Hepatocyte (in vitro differentiated cells): ENCODE measurements around the gene GPR78. TPM values are rescaled to one million over a fixed set of nuclear protein-coding genes. Genes with fewer than 3 reads are reported as not detected.

Experiments used
- DNase-seq: peaks from one replicate; pipeline ENCODE4 v3.0.0-alpha.2; 2016; ENCODE audit warnings: low spot score
- H2AFZ ChIP-seq: fragments of 200-600 bp; sonication (generic); 2 replicates; pipeline ENCODE4 v1.6.0; 2016; ENCODE audit warnings: antibody characterized with exemption, mild to moderate bottlenecking
- H3K27ac ChIP-seq: fragments of 200-600 bp; sonication (generic); 2 replicates; pipeline ENCODE4 v1.5.1; 2016; ENCODE audit warnings: mild to moderate bottlenecking
- H3K27me3 ChIP-seq: fragments of 200-600 bp; sonication (generic); 2 replicates; pipeline ENCODE4 v1.6.1; 2016
- H3K36me3 ChIP-seq: fragments of 200-600 bp; sonication (generic); replicated peaks from 2 replicates; pipeline ENCODE4 v1.5.1; 2016; ENCODE audit warnings: low read depth; ENCODE audit not compliant: insufficient read depth
- H3K4me1 ChIP-seq: fragments of 200-600 bp; sonication (generic); 2 replicates; pipeline ENCODE4 v1.5.1; 2016; ENCODE audit warnings: mild to moderate bottlenecking, moderate library complexity; ENCODE audit not compliant: insufficient read depth
- H3K4me2 ChIP-seq: fragments of 200-600 bp; sonication (generic); 2 replicates; pipeline ENCODE4 v1.6.0; 2016
- H3K4me3 ChIP-seq: fragments of 200-600 bp; sonication (generic); 2 replicates; pipeline ENCODE4 v1.5.1; 2016; ENCODE audit warnings: mild to moderate bottlenecking
- H3K79me2 ChIP-seq: fragments of 200-600 bp; sonication (generic); 2 replicates; pipeline ENCODE4 v1.6.0; 2017; ENCODE audit warnings: mild to moderate bottlenecking
- H3K9me2 ChIP-seq: fragments of 200-600 bp; sonication (generic); replicated peaks from 2 replicates; pipeline ENCODE4 v1.6.0; 2017; ENCODE audit warnings: mild to moderate bottlenecking; ENCODE audit not compliant: insufficient read depth
- H3K9me3 ChIP-seq: fragments of 200-600 bp; sonication (generic); 2 replicates; pipeline ENCODE4 v1.5.1; 2016; ENCODE audit warnings: low read depth, mild to moderate bottlenecking
- H4K20me1 ChIP-seq: fragments of 200-600 bp; sonication (generic); 2 replicates; pipeline ENCODE4 v1.6.0; 2016; ENCODE audit warnings: mild to moderate bottlenecking; ENCODE audit not compliant: insufficient read depth, poor library complexity, severe bottlenecking
- EZH2 ChIP-seq: fragments of 200-600 bp; sonication (generic); IDR thresholded peaks from 2 replicates; pipeline ENCODE4 v1.6.1; 2016; ENCODE audit warnings: antibody characterized with exemption, mild to moderate bottlenecking, borderline replicate concordance
- EZH2phosphoT487 ChIP-seq: fragments of 200-600 bp; sonication (generic); IDR thresholded peaks from one replicate; pipeline ENCODE4 v1.6.1; 2018; ENCODE audit warnings: antibody characterized with exemption, mild to moderate bottlenecking, low read depth, moderate library complexity; ENCODE audit not compliant: unreplicated experiment, severe bottlenecking
- WGBS: methylation state at CpG from one replicate; pipeline ENCODE4 v1.1.6; 2016; ENCODE audit warnings: low lambda C conversion rate; ENCODE audit errors: missing lambda C conversion rate; 5-methylcytosine and 5-hydroxymethylcytosine counted together
- polyA plus RNA-seq: library from polyadenylated mRNA; unstranded; fragments of >200 nt; fragmentation: Nextera tagmentation; extraction: Ambion mirVana; gene quantifications from 2 replicates; pipeline ENCODE4 v1.2.1, GENCODE V29; 2016
- total RNA-seq: library from RNA; depleted of rRNA; stranded (reverse); fragments of >200 nt; gene quantifications from 2 replicates; pipeline ENCODE4 v1.2.3, GENCODE V29; 2014
- TF ChIP-seq, protein P1 (sequence below): fragments of 200-600 bp; sonication (generic); IDR thresholded peaks from 2 replicates; pipeline ENCODE4 v1.5.1; 2016; ENCODE audit warnings: antibody characterized with exemption, mild to moderate bottlenecking; ENCODE audit not compliant: poor library complexity

Gene GPR78
- total and polyA plus RNA-seq, 2 experiments from 2014 or later: 0.28 to 1.0 TPM

DNA sequence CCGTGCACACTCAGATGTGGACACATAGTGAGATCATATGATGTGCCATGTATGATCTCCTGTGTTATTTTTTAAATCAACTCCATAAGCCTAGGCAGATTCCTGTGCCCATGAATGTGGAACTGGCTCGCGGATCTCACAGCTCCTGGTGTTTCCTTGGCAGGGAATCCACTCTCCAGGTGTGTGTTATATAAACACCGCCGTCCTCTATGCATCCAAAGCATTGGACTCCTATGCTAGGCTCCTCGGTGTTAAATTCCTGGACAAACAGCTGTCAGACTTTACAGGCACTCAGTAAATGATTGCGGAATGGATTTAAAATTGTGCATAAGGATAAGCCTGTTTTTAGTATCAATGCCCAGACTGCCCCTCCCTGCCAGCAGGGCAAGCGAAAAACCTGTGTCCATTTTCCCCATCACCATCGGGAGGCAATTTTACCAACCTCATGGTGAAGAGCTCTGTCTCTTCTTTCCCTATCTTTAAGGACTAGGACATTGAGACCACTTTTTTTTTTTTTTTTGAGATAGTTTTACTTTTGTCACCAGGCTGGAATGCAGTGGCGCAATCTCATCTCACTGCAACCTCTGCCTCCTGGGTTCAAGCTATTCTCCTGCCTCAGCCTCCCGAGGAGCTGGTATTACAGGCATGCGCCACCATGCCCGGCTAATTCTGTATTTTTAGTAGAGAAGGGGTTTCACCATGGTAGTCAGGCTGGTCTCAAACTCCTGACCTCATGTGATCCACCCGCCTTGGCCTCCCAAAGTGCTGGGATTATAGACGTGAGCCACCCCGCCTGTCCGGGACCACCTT, 23.6 kb upstream of the GPR78 start:
- Histone ChIP-seq H3K36me3 (no peaks in the 10 kb centered on the region), H3K4me3 (no peak overlapping the region), H2AFZ (no peak overlapping the region), H3K27me3 (no peaks in the 10 kb centered on the region), H4K20me1 (no peaks in the 10 kb centered on the region), H3K79me2 (no peaks in the 10 kb centered on the region), H3K4me1 (peaks cover 20% of the 10 kb centered on the region), H3K27ac (no peak overlapping the region), H3K9me3 (no peaks in the 10 kb centered on the region), H3K4me2 (no peak overlapping the region), H3K9me2 (no peaks in the 10 kb centered on the region)
- TF ChIP-seq EZH2phosphoT487: no peak
- TF ChIP-seq, protein P1, sequence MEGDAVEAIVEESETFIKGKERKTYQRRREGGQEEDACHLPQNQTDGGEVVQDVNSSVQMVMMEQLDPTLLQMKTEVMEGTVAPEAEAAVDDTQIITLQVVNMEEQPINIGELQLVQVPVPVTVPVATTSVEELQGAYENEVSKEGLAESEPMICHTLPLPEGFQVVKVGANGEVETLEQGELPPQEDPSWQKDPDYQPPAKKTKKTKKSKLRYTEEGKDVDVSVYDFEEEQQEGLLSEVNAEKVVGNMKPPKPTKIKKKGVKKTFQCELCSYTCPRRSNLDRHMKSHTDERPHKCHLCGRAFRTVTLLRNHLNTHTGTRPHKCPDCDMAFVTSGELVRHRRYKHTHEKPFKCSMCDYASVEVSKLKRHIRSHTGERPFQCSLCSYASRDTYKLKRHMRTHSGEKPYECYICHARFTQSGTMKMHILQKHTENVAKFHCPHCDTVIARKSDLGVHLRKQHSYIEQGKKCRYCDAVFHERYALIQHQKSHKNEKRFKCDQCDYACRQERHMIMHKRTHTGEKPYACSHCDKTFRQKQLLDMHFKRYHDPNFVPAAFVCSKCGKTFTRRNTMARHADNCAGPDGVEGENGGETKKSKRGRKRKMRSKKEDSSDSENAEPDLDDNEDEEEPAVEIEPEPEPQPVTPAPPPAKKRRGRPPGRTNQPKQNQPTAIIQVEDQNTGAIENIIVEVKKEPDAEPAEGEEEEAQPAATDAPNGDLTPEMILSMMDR: no peak
- no peak for TF ChIP-seq EZH2
- no peak for DNase-seq
- 59% methylated on average over 17 of the region's 17 CpGs for WGBS

DNA sequence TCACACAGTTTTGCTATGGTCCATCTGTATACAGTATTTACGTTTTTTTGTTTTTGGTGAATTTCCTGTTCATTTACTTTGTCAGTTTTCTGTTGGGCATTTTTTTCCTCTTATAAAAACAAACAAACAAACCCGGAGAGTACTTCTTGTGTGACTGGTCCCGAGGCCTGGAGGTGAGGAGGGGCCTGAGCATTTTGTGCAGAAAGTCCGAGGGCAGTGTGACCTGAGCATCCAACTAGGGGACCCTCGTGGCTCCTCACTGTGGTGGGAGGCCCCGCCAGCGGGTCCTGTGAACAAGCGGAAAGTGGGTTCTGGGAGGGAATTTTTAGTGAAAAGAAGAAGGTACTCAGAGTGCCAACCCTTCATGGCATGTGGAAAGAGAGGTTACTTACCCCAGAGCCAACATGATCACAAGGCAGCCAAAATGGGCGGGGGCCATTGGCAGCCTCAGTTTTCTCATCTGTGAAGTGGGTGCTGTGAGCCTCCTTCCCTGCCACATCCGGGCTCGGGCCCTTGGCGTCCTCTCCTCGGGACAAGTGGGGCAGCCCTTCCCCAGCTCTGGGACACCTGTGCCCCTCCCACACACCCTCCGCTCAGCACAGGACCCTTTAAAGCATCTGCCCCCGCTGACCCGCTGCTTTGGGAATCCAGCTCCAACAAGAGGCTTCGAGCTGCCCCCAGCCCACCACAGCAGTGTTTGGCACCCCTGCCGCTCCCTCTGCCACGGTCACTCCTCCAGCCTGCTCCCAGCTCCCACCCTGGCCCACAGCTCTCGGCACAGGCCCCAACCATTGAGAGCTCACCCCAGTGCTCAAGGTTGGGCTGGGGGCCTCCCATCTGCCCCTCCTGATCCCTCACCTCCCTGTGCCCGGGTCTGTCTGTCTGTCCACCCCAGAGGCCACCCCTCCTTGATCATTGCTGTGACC, 22.8 kb upstream of the GPR78 start:
- H3K36me3 ChIP-seq: no peaks in the 10 kb centered on the region
- H4K20me1 ChIP-seq: no peaks in the 10 kb centered on the region
- no peak overlapping the region for H3K4me2 ChIP-seq
- no peaks in the 10 kb centered on the region for H3K9me2 ChIP-seq
- peaks cover 20% of the 10 kb centered on the region for H3K4me1 ChIP-seq
- 92% methylated on average over 21 of the region's 21 CpGs for WGBS
- no peaks in the 10 kb centered on the region for H3K27me3 ChIP-seq
- no peak for DNase-seq
- TF ChIP-seq, protein P1: no peak
- TF ChIP-seq EZH2phosphoT487 (no peak), EZH2 (no peak)
- no peaks in the 10 kb centered on the region for H3K9me3 ChIP-seq
- H3K4me3 ChIP-seq: no peak overlapping the region
- H3K79me2 ChIP-seq: no peaks in the 10 kb centered on the region
- no peak overlapping the region for H2AFZ ChIP-seq
- H3K27ac ChIP-seq: no peak overlapping the region

DNA sequence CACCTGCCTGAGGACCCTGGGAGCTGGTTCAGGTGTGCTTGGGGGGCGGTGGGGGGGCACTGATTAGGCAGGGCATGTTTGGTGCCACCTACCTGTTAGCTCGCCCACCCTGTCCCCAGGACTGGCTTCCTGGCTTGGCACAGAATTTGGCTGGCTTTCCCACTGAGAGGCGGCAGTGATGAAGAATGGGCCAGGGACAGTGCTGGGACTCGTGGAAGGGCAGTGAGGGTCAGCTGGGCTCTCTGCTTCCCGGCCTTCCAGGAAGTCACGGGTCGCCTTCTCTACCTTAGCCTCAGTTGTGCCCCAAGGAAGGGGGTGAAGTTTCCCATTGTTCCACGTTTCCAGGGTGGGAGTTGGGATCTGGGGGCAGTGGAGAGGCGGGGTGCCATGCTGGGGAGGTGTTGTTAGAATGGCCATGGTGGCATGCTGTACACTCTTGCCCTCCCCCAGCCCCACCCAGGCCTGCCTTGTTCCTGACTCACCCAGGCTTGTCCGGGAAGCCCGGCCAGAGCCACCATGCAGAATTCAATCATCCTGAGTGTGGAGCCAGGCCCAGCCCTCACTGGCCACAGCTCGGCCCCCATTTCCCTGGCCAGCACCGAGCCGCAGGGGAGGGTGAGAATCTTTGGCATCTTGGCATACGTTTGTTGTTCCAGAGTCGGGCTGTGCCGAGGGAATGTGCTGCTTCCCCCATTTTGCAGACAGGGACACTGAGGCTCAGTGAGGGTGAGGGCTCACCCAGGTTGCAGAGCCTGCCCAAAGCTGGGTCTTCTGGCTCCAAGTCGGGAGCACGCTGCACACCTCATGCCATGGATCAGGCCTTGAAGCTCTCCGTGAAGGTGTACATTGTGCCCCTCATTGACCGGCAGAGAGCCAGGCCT, 21.9 kb upstream of the GPR78 start:
- Histone ChIP-seq H3K9me3 (no peaks in the 10 kb centered on the region), H3K4me1 (peaks cover 20% of the 10 kb centered on the region), H3K79me2 (no peaks in the 10 kb centered on the region), H4K20me1 (no peaks in the 10 kb centered on the region), H3K27me3 (no peaks in the 10 kb centered on the region), H3K27ac (no peak overlapping the region), H3K4me3 (no peak overlapping the region), H2AFZ (no peak overlapping the region), H3K9me2 (no peaks in the 10 kb centered on the region), H3K4me2 (no peak overlapping the region), H3K36me3 (no peaks in the 10 kb centered on the region)
- TF ChIP-seq EZH2phosphoT487: no peak
- TF ChIP-seq, protein P1: no peak
- TF ChIP-seq EZH2: no peak
- 94% methylated on average over 21 of the region's 21 CpGs for WGBS
- DNase-seq: no peak
